ENCODE results near the gene PNMA6E. TPM values are rescaled to one million over a fixed set of nuclear protein-coding genes. Genes with fewer than 3 reads are reported as not detected.

Gene PNMA6E
- not detected for total RNA-seq

GRCh38 chrX:153401133-153401764 lies at the start of gene PNMA6E:
TSS of gene PNMA6E (minus strand) at chrX:153401350. CDS start at chrX:153398849, 2,501 bp downstream.
- no peak for DNase-seq
- Histone ChIP-seq H3K27me3 (no peaks in the 10 kb centered on the region), H3K36me3 (no peaks in the 10 kb centered on the region), H3K4me1 (no peaks in the 10 kb centered on the region), H3K4me3 (no peak within 1 kb of the TSS), H3K9me3 (no peaks in the 10 kb centered on the region), H3K27ac (no peak within 1 kb of the TSS)
- TF ChIP-seq POLR2A (IDR thresholded peaks at IDR 0.05) (no peak), CTCF (IDR thresholded peaks at IDR 0.05) (no peak)
- intact Hi-C loops (cut with DNase I; ENCODE audit: low total_unique reads): no loop called here

GRCh38 chrX:153450949-153451277 lies 49.8 kb upstream of the PNMA6E start:
- Histone ChIP-seq H3K9me3 (no peaks in the 10 kb centered on the region), H3K27me3 (no peaks in the 10 kb centered on the region), H3K4me3 (no peak overlapping the region), H3K36me3 (no peaks in the 10 kb centered on the region), H3K4me1 (no peaks in the 10 kb centered on the region), H3K27ac (no peak overlapping the region)
- intact Hi-C loops (cut with DNase I; ENCODE audit: low total_unique reads): no loop called here
- TF ChIP-seq POLR2A (IDR thresholded peaks at IDR 0.05) (no peak), CTCF (IDR thresholded peaks at IDR 0.05) (no peak)
- no peak for DNase-seq

GRCh38 chrX:153450114-153450948 lies 49.2 kb upstream of the PNMA6E start:
- intact Hi-C loops (cut with DNase I; ENCODE audit: low total_unique reads): no loop called here
- no peaks in the 10 kb centered on the region for H3K4me1 ChIP-seq
- no peaks in the 10 kb centered on the region for H3K36me3 ChIP-seq
- H3K4me3 ChIP-seq: no peak overlapping the region
- H3K27ac ChIP-seq: no peak overlapping the region
- no peak for DNase-seq
- no peaks in the 10 kb centered on the region for H3K27me3 ChIP-seq
- no peaks in the 10 kb centered on the region for H3K9me3 ChIP-seq
- TF ChIP-seq CTCF (IDR thresholded peaks at IDR 0.05) (no peak), POLR2A (IDR thresholded peaks at IDR 0.05) (no peak)

GRCh38 chrX:153449368-153450113 lies 48.4 kb upstream of the PNMA6E start:
- TF ChIP-seq POLR2A (IDR thresholded peaks at IDR 0.05) (no peak), CTCF (IDR thresholded peaks at IDR 0.05) (no peak)
- intact Hi-C loops (cut with DNase I; ENCODE audit: low total_unique reads): no loop called here
- no peak for DNase-seq

More at GRCh38 chrX:153449368-153450113, 48.4 kb upstream of the PNMA6E start:
- H3K36me3 ChIP-seq: no peaks in the 10 kb centered on the region
- H3K4me1 ChIP-seq: no peaks in the 10 kb centered on the region
- H3K27ac ChIP-seq: no peak overlapping the region
- no peaks in the 10 kb centered on the region for H3K27me3 ChIP-seq
- no peak overlapping the region for H3K4me3 ChIP-seq
- H3K9me3 ChIP-seq: no peaks in the 10 kb centered on the region

Measured in uterus (tissue), 4 donors.